ENCODE results near the gene ARFGEF3. TPM values are rescaled to one million over a fixed set of nuclear protein-coding genes. Genes with fewer than 3 reads are reported as not detected.
"Not testable (repeated sequence)": the region's sequence is repeated elsewhere in the genome, so short reads cannot be mapped to it uniquely, and the experiment has no call there.

ARFGEF3 gene
- total RNA-seq, 1 donor from 2014 or later = 17.6 TPM

- DNase-seq (ENCODE audit: low spot score) = not testable (repeated sequence)
Measured at GRCh38 chr6:138212530-138212929, 50.8 kb downstream of the ARFGEF3 start.

- DNase-seq (ENCODE audit: low spot score) = no peak
Measured at GRCh38 chr6:138215093-138215782, 53.5 kb downstream of the ARFGEF3 start.

- DNase-seq (ENCODE audit: low spot score) = no peak
Measured at GRCh38 chr6:138218449-138218848, 56.7 kb downstream of the ARFGEF3 start, which contains the start of gene PBOV1. PBOV1 (minus strand) TSS chr6:138218491; CDS start chr6:138218395, 96 bp downstream.

- DNase-seq (ENCODE audit: low spot score) = peak; percentile 70
Measured at GRCh38 chr6:138219398-138219797, 57.7 kb downstream of the ARFGEF3 start.

GRCh38 chr6:138219901-138220300 is 58.2 kb downstream of the ARFGEF3 start:
- DNase-seq (ENCODE audit: low spot score) = no peak

- no peak for DNase-seq (ENCODE audit: low spot score)
Measured at GRCh38 chr6:138222901-138223546, 61.3 kb downstream of the ARFGEF3 start.

- no peak for DNase-seq (ENCODE audit: low spot score)
Measured at GRCh38 chr6:138225953-138226352, 64.2 kb downstream of the ARFGEF3 start.

- no peak for DNase-seq (ENCODE audit: low spot score)
Measured at GRCh38 chr6:138226700-138227315, 65.1 kb downstream of the ARFGEF3 start.

GRCh38 chr6:138227316-138227781 is 65.6 kb downstream of the ARFGEF3 start:
- no peak for DNase-seq (ENCODE audit: low spot score)

GRCh38 chr6:138229072-138229471 is 67.3 kb downstream of the ARFGEF3 start:
- no peak for DNase-seq (ENCODE audit: low spot score)

GRCh38 chr6:138229663-138230179 is 68.0 kb downstream of the ARFGEF3 start:
- DNase-seq (ENCODE audit: low spot score) = no peak

GRCh38 chr6:138230221-138230620 is 68.5 kb downstream of the ARFGEF3 start:
- no peak for DNase-seq (ENCODE audit: low spot score)

- no peak for DNase-seq (ENCODE audit: low spot score)
Measured at GRCh38 chr6:138230759-138231380, 69.1 kb downstream of the ARFGEF3 start.

- DNase-seq (ENCODE audit: low spot score) = no peak
Measured at GRCh38 chr6:138231381-138231886, 69.7 kb downstream of the ARFGEF3 start.

- DNase-seq (ENCODE audit: low spot score) = no peak
Measured at GRCh38 chr6:138234363-138234762, 72.6 kb downstream of the ARFGEF3 start.

GRCh38 chr6:138235205-138235604 is 73.5 kb downstream of the ARFGEF3 start:
- no peak for DNase-seq (ENCODE audit: low spot score)

- DNase-seq (ENCODE audit: low spot score) = no peak
Measured at GRCh38 chr6:138235693-138236092, 74.0 kb downstream of the ARFGEF3 start.

- no peak for DNase-seq (ENCODE audit: low spot score)
Measured at GRCh38 chr6:138237463-138237862, 75.7 kb downstream of the ARFGEF3 start.

- no peak for DNase-seq (ENCODE audit: low spot score)
Measured at GRCh38 chr6:138238368-138238767, 76.6 kb downstream of the ARFGEF3 start.

GRCh38 chr6:138239774-138240173 is 78.0 kb downstream of the ARFGEF3 start:
- DNase-seq (ENCODE audit: low spot score) = no peak

- no peak for DNase-seq (ENCODE audit: low spot score)
Measured at GRCh38 chr6:138240476-138241245, 78.9 kb downstream of the ARFGEF3 start.

All from mucosa of gallbladder (tissue), 1 donor.